Right lobe of liver (tissue), 6 donors: Measurements from ENCODE around the gene MUC5AC. TPM values are rescaled to one million over a fixed set of nuclear protein-coding genes. Genes with fewer than 3 reads are reported as not detected.

Source experiments
- ATAC-seq, 4 donors: fragments of 200-7000 bp; cut with Tn5 transposase; one replicate each; pipeline ENCODE4 v1.9.1; 2020; ENCODE audit warnings: mild to moderate bottlenecking in 4 of 4, moderate library complexity in 4 of 4
- DNase-seq, 3 donors: peaks; one replicate each; pipeline ENCODE4 v3.0.0-alpha.2; 2020
- H3K27ac ChIP-seq, 3 donors: fragments of 200-600 bp; one replicate each; pipeline ENCODE4 v1.8.0; 2022
- H3K27me3 ChIP-seq, 2 donors: fragments of 200-600 bp; one replicate each; pipeline ENCODE4 v1.8.0; 2022
- H3K36me3 ChIP-seq, 4 donors: fragments of 200-600 bp; sonication (generic) in 1 of 4; one replicate each; pipeline versions ENCODE4 v1.5.1 to v1.8.0; 2017 to 2022; ENCODE audit warnings: control low read depth in 1 of 4
- H3K4me1 ChIP-seq, 4 donors: fragments of 200-600 bp; sonication (generic) in 1 of 4; one replicate each; pipeline versions ENCODE4 v1.5.1 to v1.8.0; 2017 to 2022; ENCODE audit warnings: control low read depth in 1 of 4
- H3K4me3 ChIP-seq, 3 donors: fragments of 200-600 bp; one replicate each; pipeline ENCODE4 v1.8.0; 2022
- H3K9me3 ChIP-seq, 4 donors: fragments of 200-600 bp; sonication (generic) in 1 of 4; one replicate each; pipeline versions ENCODE4 v1.5.1 to v1.8.0; 2017 to 2022; ENCODE audit warnings: control low read depth in 1 of 4
- CTCF ChIP-seq, 4 donors: fragments of 200-600 bp in 3 of 4; fragments of 450-650 bp in 1 of 4; IDR thresholded peaks; one replicate each; pipeline versions ENCODE4 v1.5.1 to v1.8.0; 2016 to 2022; ENCODE audit warnings: antibody characterized with exemption in 4 of 4, mild to moderate bottlenecking in 2 of 4
- POLR2A ChIP-seq: fragments of 450-650 bp; IDR thresholded peaks from one replicate; pipeline ENCODE4 v1.6.1; 2017; ENCODE audit warnings: antibody characterized with exemption, mild to moderate bottlenecking
- WGBS: methylation state at CpG from one replicate; pipeline ENCODE4 v1.1.6; 2018; ENCODE audit warnings: low coverage, low lambda C conversion rate; ENCODE audit not compliant: insufficient coverage; ENCODE audit errors: missing lambda C conversion rate; 5-methylcytosine and 5-hydroxymethylcytosine counted together
- intact Hi-C, 2 donors: fragments of 100-400 bp; cut with DNase I; formaldehyde crosslinking; loops; one replicate each; pipeline versions ENCODE4 v1.11.2 to v1.14.1; 2022
- total RNA-seq, 6 experiments: library from RNA; depleted of rRNA in 2 of 6; stranded (reverse); fragments of >200 nt in 2 of 6; fragmentation: NEBNext Ultra II Directional in 3 of 6; extraction: Animal tissue kit (Norgen Biotek cat#: 25700) in 3 of 6; gene quantifications; one replicate each; pipeline versions ENCODE4 v1.1.0 to v1.2.4, GENCODE V29; 2016 to 2023
- donor health status: DM: no; HTN: yes; CAD: no.
- donor health status: DM: no; HTN: no; CAD: no.
- donor health status: DM: no; HTN: no; CAD: no.
- donor health status: DM: no; HTN: yes; CAD: no.
- donor health status: DM: no; HTN: yes; CAD: no.

The MUC5AC gene
- total RNA-seq, 6 experiments from 2014 or later, result not detected

- ATAC-seq, result no peak
- DNase-seq, result peak in 2 of 3 donors; percentile 39 to 41
Measured at GRCh38 chr11:1165256-1166041, 7.7 kb downstream of the MUC5AC start.

GRCh38 chr11:1167256-1167655 lies 9.5 kb downstream of the MUC5AC start:
- Histone ChIP-seq H3K4me1 (no peaks in the 10 kb centered on the region), H3K9me3 (no peaks in the 10 kb centered on the region), H3K27me3 (no peaks in the 10 kb centered on the region), H3K4me3 (no peak overlapping the region), H3K36me3 (no peaks in the 10 kb centered on the region), H3K27ac (no peak overlapping the region)
- intact Hi-C loops, result no loop called here
- no peak for TF ChIP-seq CTCF (IDR thresholded peaks at IDR 0.05)
- no peak for TF ChIP-seq POLR2A
- DNase-seq (peak in 1 of 3 donors; percentile 21), ATAC-seq (no peak)
- 93% methylated on average over 3 of the region's 7 CpGs for WGBS

More at GRCh38 chr11:1165256-1166041, 7.7 kb downstream of the MUC5AC start:
- Histone ChIP-seq H3K4me1 (no peaks in the 10 kb centered on the region), H3K36me3 (no peaks in the 10 kb centered on the region), H3K4me3 (no peak overlapping the region), H3K27me3 (no peaks in the 10 kb centered on the region), H3K9me3 (no peaks in the 10 kb centered on the region), H3K27ac (no peak overlapping the region)
- intact Hi-C loops, result no loop called here
- WGBS, result no CpG with 5 or more reads among the region's 30 CpGs
- TF ChIP-seq POLR2A (no peak), CTCF (IDR thresholded peaks at IDR 0.05) (no peak)

GRCh38 chr11:1167751-1168231 lies 10.0 kb downstream of the MUC5AC start:
- WGBS, result 84% methylated on average over 17 of the region's 19 CpGs
- Histone ChIP-seq H3K9me3 (no peaks in the 10 kb centered on the region), H3K36me3 (no peaks in the 10 kb centered on the region), H3K4me1 (no peaks in the 10 kb centered on the region), H3K4me3 (no peak overlapping the region), H3K27ac (no peak overlapping the region), H3K27me3 (no peaks in the 10 kb centered on the region)
- no peak for ATAC-seq
- intact Hi-C loops, result no loop called here
- peak in 1 of 3 donors; percentile 42 for DNase-seq
- TF ChIP-seq CTCF (IDR thresholded peaks at IDR 0.05), result no peak
- TF ChIP-seq POLR2A, result no peak

- no peak for ATAC-seq
- H3K27me3 ChIP-seq, result no peaks in the 10 kb centered on the region
- intact Hi-C loops, result no loop called here
- H3K27ac ChIP-seq, result no peak overlapping the region
- H3K4me3 ChIP-seq, result no peak overlapping the region
- DNase-seq, result no peak
- no peaks in the 10 kb centered on the region for H3K4me1 ChIP-seq
- H3K9me3 ChIP-seq, result no peaks in the 10 kb centered on the region
- H3K36me3 ChIP-seq, result no peaks in the 10 kb centered on the region
- 60% methylated on average over 1 of the region's 11 CpGs for WGBS
- TF ChIP-seq POLR2A (no peak), CTCF (IDR thresholded peaks at IDR 0.05) (no peak)
Measured at GRCh38 chr11:1168256-1168655, 10.5 kb downstream of the MUC5AC start.
